ENCODE results near the gene SOCS6. TPM values are rescaled to one million over a fixed set of nuclear protein-coding genes. Genes with fewer than 3 reads are reported as not detected.

Gene SOCS6
- total RNA-seq, 1 donor from 2014 or later, result 59.6 TPM

- DNase-seq, result no peak
These were observed 787 bp downstream of the SOCS6 start for GRCh38 chr18:70289351-70290312.

- no peak for DNase-seq
These were observed 1.8 kb downstream of the SOCS6 start for GRCh38 chr18:70290482-70291294.

- no peak for DNase-seq
These were observed 2.4 kb downstream of the SOCS6 start for GRCh38 chr18:70291295-70291574.

GRCh38 chr18:70292628-70293027, 3.8 kb downstream of the SOCS6 start:
- DNase-seq, result no peak

DNA sequence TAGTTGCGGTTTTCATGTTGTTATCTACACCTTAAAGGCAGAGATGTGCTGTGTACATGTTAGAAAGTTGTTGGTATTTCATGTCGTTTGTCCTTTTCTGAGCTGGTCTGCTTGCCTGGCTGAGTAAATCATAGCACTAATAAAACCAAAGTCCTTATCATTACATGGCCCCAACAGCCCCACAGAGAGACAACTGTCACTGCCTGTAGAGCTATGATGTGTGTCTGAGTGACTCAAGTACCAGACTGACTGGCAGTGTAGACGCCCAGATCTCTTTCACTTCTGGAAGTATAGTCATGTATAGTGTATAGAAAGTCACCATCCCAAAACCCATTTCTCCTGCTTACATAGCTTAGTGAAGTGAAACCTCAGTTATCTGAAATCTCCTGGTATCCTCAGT, 4.3 kb downstream of the SOCS6 start:
- no peak for DNase-seq

DNA sequence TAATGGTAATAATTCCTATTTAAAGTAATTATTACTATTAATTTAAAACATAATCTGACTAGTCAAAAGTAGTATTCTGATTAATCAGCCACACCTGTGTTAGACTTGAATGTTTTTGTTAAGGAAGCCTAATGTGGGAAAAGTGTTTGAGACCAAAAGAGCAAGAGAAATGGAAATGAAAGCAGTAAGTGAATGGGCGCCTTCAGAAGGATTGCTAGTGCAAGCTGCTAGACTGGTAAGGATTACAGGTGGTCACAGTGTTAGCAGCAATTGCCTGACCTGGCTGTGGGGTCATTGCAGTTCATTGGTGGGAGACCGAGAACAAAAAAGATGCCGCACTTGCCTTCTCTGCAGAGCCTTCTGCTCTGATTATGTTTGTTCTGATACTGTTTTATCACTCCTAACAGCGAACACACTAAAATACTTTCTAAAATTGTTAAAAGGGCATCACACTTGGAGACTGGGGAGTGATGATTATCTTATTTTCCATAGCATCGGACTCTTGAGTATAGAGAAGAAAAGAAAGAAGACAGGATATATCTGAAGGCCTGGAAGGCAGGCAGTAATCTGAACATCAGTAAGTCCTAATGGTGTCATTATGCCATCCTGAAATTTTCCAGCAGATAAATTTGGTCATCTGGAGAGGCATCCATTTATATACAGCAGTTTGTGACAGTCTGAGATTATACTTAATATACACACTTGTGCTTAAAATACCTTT, 5.8 kb downstream of the SOCS6 start:
- no peak for DNase-seq

DNA sequence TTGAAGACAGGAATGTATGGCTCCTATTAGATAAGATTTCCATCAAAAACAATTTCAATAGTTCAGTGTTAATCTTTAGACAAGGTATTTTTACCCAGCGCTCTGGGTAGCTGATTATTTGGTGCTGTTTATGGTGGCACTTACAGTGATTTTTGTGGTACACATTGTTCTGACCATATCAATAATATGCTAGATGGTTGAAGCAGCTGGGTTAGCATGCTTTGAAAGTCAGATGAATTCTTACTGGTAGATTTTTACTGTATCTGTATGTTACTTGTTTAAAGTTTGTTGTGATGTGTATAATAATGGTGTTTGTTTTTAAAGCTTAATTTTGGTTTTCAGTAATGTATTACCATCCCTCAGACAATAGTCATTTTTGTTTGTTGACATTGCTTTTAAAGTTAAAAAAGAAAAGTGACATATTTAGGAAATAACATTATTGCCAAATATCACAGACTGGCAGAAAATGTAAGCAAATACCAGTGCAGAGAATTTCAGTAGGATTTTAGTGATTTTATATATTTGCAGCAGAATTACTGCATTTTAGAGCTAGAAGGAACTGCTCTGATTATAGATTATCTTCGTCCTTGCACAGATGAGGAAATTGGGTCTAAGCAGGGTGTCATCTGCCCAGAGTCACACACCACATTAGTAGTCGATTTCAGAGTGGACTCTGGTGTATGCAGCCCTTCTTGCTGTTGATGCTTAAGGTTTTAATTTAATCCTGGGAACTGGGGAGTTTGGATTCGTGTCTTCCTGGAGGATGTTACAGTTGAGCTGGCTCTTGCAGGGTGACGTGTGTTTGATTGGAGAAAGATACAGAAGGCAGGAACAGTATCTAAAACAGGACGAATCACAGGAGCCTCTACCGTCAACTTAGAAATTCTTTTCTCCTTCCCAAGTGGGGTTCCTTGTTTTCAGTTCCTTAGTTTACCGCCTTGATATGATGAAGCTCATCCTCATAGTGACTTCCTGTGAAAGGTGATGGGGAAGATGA, 6.6 kb downstream of the SOCS6 start:
- no peak for DNase-seq

DNA sequence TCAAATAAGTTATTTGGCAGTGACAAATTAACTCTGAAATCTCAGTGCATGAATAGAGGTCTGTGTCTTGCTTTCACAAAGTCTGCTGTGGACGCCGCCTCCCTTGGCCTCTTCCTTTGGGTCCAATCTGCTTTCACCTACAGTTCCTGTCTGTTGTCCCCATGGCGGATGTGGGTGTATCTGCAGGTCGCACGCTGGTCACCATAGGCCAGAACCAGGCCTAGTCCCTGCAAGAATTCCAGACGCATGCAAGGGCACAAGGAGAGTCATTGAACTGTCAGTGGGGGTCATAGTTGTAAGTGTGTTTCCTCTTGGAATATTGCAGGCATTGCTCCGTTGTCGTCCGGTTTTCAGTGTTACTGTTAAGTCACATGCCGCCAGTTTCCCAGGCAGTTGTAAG, 7.4 kb downstream of the SOCS6 start:
- no peak for DNase-seq

DNA sequence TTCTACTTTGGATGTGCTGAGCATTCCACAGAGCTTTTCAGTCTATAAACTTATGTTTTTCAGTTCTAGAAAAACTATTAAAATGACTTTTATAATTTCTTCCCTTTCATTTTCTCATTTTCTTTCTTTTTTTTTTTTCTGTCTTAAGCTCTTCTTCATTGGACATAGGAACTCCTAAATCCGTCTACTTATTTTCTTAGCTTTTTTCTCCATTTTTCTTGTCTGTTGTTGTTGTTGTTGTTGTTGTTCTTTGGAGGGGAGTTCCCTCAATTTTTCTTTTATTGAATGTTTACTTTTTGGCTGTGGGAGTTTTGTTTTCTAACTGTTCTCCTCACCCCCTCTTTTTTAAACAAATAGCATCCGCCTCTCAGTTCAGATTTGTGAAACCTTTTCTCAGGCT, 7.9 kb downstream of the SOCS6 start:
- no peak for DNase-seq

- DNase-seq, result no peak
These were observed 10.5 kb downstream of the SOCS6 start for GRCh38 chr18:70299393-70299792.

DNA sequence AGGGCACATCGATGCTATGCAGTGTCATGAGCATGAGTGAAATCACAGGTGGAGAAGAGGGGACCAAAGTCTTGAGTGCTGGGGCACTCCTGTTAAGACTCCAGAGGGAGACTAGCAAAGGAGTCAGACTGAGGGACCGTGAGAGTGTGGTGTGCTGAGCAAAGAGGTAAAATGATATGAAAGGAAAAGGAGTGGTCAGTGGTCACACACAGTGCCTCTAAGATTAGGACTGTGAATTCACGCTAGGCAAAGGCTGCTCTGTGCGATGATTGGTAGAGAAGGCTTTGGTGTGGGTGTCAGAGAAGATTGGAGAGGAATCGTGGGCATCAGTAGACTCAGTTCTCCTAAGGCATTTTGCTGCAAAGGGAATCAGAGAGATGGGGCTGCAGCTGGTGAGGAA, 12.8 kb downstream of the SOCS6 start:
- no peak for DNase-seq

DNA sequence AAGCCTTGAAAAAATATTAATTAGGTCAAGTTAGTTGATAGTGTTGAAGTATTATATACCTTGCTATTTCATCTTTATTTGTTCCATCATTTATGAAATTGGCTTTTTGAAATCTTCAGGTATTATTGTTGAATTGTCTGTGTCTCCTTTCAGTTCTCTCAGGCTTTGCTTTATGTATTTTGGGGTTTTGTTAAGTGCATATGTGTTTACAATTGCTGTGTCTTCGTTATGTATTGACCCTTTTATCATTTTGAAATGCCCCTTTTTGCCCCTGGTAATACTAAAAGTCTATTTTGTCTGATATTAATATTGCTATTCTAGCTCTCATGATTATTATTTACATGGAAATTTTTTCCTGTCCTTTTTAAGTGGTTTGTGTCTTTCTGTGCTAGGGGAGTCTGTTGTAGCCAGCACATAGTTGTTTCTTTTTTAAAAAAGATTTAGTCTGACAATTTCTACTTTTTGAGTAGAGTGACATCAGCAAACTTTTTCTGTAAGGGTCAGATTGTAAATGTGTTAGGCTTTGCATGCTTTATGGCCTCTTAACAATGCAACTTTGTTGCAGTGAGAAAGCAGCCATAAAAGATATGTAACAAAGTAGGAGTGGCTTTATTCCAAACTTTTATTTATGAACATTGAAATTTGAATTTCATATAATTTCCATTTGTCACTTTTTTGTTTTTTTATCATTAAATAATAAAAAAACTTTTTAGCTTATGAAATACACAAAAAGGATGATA, 19.9 kb downstream of the SOCS6 start:
- no peak for DNase-seq

DNA sequence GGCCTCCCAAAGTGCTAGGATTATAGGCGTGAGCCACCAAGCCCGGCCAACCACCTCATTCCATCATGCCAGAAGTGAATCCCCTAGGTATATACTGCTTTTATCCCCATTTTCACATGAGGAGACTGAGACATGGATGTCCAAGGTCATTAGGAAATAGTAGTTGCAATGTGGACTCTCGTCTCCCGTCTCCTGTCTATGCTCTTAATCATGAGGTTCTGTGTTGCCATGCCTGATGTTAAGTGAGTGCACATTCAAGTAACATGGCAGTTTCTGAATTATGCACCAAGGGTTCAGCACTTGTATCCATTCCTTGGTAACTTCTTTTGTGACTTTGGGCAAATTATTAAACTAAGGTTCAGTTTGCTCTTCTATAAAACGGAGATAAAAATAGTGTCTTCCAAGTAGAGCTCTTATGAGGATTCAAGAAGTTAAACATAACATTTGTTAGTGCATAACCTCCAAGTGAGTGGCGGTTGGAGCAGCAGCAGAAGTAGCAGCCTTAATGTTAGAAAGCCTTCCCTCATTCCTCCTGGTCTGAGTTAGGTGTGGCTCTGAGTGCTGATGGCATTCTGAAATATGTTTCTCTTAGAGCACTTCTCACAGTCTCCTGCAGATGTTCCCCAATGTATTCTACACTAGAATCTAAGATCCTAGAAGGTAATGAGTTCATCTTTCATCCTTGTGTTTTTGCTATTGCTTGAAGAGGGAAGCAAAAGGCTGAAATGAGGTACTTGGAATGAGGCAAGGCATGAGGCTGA, 21.9 kb downstream of the SOCS6 start:
- DNase-seq, result no peak

GRCh38 chr18:70311726-70312125, 22.9 kb downstream of the SOCS6 start:
- no peak for DNase-seq

- DNase-seq, result no peak
These were observed 24.8 kb downstream of the SOCS6 start for GRCh38 chr18:70313640-70314039.

GRCh38 chr18:70314151-70314782, 25.4 kb downstream of the SOCS6 start:
- no peak for DNase-seq

- DNase-seq, result no peak
These were observed 30.3 kb downstream of the SOCS6 start for GRCh38 chr18:70319187-70319586.

GRCh38 chr18:70321616-70322015, 32.8 kb downstream of the SOCS6 start:
- no peak for DNase-seq

DNA sequence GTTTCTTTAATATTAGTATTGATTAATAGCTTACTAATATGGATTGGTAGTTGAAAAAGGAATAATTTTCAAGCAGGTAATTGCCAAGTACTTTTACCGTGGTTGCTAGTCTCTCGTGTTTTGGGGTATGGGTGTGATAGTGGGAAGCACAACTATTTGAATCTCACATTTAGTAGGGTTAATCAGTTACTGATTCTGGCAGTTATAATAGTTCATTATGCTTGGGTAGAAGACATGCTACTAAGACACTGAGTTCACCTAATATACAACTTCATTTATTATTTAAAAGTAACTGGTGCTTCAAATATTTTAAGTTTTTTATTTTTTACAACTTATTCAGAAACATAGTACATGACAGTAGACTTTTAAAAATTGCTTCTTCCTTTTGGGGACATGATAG, 33.5 kb downstream of the SOCS6 start:
- no peak for DNase-seq

DNA sequence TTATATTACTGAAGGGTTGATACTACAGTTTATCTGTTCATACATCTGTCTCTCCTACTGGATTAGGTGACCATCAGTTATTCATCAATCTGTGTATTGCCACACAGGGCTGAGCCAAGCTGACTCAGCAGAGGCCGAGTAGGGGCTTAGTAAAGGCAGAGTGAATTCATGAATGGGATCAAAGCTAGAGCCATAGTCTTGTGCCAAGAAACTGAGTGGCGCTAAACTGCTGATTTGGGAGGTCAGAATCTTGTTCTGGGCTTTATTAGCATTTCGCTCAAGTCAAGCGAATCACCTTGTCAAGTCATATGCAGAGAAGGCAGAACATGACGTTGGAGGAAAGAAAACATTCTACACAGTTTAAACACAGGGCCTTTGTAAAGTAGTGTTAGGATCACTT, 34.1 kb downstream of the SOCS6 start:
- no peak for DNase-seq
